RPMI7951 (cell line): ENCODE measurements around the gene HGF. TPM values are rescaled to one million over a fixed set of nuclear protein-coding genes. Genes with fewer than 3 reads are reported as not detected.

Experiments used
- DNase-seq: peaks from one replicate; pipeline ENCODE4 v3.0.0-alpha.2; 2012; ENCODE audit warnings: low read depth
- total RNA-seq: library from RNA; depleted of rRNA; stranded (reverse); fragments of >200 nt; shearing (Covaris generic); gene quantifications from 2 replicates; pipeline ENCODE4 v1.2.3, GENCODE V29; 2014

HGF gene
- total RNA-seq, 1 experiment from 2014 or later, result under 0.01 TPM

DNA sequence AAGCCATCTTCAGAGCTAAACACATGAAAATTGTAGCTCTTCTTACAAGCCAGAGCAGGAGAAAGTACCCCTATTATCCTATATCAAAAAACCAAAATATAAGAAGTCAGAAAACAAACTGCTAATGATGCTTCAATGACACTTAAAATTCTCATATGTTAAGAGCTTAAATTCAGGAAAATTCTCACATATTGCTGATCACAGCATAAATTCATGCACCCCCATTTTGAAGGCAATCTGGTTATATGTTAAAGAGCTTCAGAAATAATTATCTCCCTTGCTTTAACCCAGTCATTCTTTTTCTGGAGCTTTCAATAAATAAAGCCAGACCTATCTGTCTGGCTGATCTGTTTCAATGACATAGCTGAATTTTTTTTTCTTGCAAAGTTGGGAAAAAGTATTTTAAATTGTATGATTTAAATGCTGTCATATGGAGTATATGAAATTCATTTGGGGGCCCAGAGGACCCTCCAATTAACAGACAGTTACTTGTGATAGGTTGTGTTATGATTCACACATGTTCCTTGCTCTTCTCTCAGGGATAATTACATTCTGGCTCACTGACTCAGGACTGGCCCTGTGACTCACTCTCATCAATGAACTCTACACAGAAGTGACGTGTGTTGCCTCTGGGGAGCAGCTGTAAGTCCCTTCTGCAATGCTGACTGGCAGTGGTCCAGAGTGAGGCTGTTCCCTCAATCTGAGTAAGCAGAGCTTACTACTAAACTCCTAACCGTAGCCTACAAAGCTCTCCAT lies 85.2 kb downstream of the HGF start:
- peak; percentile 100 for DNase-seq

DNA sequence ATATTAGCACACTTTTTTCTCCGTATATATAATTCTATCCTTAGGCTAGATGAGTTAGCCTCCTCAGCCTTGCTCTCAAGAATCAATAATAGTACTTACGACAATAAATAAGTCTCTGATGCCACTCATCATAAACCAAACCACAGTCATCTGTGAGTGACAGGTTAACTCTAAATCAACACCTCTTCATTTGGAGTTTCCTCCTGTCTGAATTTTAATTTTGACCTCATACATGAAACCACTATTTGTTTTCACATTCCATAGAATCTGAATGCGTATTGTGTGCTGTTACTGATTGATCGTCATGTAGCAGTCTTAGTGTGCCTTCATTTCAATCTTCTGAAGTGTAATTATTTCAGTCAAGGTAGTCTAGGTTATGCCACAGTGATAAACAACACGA lies 85.8 kb downstream of the HGF start:
- DNase-seq, result no peak

DNA sequence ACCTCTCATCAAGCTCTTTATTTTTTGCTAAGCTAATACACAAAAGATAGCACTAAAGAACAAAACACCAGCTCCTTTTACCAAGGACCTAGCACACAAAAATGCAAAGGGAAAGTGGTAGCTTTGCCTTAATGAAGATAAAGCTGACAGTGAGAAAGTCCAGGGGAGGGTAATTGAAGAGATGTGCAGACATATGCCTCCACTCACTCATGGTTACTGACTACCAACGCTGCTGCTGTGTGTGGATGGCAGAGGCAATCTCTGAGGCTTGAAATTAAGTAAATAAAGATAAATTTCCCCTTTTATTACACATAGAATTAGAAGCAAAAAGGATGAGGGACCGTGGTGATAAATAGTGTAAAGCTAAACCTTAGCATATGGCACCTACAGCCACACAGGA lies 87.0 kb downstream of the HGF start:
- no peak for DNase-seq

DNA sequence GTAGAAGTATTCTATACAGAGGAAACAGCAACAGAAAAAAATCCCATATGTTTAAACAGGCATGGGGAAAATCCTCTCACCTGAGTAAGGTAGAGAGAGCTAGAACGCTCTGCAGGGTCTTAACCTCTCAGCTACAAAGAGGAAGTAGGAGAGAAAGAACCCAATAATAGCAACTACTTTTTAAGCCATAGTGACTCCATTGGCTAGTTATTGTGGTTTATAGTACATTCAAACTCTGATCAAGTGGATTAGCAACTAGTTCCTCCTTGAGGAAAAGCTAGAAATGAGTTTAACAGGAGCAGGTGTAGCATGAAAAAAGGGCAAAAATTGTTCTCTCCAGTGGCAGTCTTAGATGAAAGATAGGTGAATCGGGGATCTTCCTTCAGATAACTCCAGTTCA lies 89.7 kb downstream of the HGF start:
- no peak for DNase-seq

DNA sequence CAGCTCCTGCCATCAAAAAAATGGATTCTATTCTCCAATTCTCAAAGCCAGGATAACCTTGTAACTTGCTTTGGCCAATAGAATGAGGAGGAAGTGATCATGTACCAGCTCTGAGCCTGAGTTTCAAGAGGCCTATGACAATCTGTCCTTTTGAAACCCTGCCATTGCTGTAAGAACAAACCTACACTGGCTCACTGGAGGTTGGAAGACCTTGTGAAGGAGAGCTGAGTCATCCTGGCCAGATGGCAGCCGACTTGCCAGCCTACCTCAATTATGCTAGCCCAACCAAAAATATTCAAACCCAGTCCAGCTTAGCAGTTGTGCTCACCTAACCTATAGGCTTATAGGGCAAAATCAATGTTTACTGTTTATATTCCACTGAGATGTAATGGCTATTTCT lies 93.0 kb downstream of the HGF start:
- DNase-seq, result peak; percentile 91

DNA sequence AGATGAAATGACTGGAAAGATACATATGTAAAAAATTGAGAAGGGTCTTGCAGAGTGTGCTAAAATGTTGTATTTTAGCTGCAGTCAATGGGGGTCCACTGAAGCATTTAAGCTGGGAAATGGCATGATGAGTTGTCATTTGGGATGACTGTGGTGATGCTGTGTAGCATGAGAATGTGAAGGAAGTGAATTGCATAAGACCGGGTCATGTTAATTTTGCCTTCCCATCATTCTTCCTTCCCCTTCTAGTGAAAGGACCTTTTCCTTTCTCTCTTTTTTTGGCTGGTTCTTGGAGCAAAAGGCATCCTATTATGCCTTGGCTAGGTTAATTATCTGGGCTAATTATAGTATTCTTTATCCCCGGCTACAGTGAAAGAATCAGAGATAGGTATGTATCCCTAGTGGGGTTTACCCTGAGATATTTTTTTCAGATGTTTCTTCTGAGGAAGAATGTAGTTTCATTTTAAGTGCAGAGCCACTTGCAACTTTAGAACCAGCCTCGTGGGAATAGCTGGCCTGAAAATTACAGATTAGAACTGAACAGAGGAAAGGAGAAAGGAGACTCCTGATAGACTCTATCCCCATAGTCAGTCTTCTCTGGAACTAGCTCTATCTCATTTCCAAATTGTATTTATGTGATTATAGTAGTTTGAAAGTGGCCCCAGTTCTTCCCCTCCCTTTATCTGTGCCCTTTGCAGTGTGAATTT lies 93.6 kb downstream of the HGF start:
- peak; percentile 49 for DNase-seq

DNA sequence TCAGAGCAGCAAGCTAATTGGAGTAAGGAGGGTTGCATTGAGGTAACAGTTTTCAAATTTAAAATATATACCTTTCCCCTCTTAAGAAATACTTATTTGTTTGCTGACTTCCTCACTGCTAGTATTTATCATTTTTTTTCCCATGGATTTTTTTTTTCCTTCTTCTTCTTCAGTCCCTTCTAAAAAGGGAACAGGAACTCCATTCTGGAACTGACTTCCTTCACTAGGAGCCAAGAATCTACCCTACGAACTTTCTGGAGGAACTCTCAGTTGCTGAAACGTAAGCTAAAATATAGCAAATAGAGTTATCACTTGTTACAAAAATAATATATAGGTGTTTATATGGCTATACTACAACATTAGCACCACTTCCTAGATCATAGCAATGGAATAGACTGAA lies 95.4 kb downstream of the HGF start:
- no peak for DNase-seq

DNA sequence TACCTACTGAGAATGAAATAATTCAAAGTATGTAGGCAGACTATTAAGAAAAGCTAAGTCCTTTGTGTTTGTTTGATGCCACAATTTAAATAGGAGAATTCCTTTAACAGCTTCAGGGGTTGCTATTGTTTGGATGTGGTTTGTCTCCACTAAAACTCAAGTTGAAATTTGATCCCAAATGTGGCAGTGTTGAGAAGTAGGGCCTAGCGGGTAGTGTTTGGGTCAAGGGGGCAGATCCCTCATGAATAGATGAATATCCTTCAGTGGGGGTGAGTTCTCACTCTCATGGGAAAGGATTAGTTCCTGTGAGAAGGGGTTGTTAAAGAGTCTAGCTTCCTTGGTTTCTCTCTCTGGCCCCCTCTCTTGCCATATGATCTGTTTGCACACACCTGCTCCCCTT lies 97.0 kb downstream of the HGF start:
- DNase-seq, result no peak

DNA sequence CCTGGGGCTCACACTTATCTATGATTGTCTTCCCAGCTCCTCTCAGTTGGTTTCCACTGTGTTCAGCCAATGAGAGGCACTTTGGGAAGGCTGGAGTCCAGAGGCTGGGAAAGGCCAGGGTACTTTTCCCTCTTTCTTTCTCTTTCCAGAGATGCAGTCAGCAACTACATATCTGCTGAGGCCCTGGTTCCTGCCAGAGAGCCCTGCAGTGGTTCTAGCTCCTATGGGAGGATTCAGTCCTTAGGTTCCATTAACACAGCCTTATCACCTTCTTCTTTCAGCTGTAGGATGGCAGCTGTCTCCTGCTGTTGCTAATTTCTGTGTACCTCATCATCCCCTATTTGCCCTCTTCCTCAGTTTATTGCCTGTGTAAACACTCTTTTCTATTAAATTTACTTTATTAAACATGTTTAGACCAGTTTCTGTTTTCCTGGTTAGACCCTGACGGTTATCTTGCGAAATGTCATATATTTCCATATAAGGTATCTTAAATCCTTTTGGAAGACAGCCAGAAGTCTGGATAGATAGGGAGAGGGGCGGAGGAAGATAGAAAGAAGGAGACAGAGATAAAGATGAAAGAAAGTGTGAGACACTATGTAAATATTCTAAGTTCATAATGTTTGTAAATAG lies 100.3 kb downstream of the HGF start:
- DNase-seq, result no peak

DNA sequence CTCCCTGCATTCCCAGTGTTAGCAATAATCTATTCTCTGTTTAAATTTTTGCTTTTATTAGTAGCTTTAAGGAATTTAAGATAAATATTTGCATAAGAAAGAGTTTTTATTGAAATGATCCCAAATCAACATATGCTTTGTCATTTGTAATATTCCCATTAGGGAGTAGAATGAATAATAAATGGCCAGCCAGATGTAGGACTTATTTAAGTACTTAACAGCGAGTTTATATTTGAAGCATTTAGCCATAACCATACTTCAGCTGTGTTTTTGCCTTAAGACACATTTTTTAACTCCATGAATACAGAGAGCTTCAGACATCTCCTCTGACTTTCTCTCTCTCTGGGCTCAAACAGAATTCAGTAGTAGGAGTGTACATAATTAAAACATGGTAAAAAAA lies 103.6 kb downstream of the HGF start:
- no peak for DNase-seq

DNA sequence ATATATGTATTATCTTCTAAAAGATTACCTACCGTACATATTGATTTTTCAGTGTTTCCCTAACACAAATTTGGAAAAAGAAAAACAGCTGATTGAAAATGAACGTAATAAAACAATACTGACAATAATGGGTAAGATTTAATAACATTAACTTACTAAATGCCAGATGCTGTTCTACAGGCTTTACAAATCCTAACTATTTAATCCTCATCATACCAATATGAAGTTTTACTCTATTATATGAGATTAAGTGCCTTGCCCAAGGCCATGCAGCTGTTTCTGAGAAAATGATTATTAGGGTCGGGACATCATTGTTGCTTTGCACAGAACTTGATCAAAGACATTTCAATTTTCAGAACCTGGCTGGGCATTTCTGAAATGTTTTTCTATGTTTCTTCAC lies 104.6 kb downstream of the HGF start:
- DNase-seq, result no peak

DNA sequence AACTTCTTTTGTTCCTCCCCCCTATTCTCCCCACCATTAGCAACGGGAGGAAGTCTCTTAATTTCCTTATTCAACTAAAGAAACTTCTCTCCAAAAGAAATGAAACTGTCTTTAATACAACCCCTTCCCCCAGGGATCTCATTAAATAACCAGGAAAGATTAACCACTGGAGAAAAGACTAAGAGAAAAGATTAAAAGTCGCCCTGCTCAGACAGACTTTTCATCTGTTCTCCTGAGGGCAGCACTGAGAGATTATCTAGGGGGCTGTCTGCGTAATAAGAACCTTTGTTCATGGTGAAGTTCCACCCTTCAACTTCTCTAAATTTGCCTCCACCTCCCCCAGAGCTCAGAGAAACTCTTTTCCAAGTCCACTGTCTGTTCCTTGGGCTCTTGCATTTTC lies 105.5 kb downstream of the HGF start:
- no peak for DNase-seq

DNA sequence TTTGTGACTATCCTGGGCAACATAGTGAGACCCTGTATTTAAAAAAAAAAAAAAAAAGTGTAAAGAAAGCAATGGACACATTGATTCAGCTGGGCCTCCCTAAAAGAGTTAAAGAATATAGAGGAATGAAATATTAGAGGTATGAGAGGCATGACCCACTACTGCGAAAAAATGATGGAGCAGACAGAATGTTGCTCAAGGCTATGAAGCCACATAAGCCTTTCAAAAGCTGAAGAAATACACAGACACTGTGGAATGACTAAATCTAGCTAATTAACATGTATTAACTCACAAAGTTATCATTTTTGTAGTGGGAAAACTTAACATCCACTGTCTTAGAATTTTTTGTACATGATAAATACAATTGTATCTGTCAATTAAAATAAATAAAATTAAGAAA lies 107.3 kb downstream of the HGF start:
- peak; percentile 35 for DNase-seq

DNA sequence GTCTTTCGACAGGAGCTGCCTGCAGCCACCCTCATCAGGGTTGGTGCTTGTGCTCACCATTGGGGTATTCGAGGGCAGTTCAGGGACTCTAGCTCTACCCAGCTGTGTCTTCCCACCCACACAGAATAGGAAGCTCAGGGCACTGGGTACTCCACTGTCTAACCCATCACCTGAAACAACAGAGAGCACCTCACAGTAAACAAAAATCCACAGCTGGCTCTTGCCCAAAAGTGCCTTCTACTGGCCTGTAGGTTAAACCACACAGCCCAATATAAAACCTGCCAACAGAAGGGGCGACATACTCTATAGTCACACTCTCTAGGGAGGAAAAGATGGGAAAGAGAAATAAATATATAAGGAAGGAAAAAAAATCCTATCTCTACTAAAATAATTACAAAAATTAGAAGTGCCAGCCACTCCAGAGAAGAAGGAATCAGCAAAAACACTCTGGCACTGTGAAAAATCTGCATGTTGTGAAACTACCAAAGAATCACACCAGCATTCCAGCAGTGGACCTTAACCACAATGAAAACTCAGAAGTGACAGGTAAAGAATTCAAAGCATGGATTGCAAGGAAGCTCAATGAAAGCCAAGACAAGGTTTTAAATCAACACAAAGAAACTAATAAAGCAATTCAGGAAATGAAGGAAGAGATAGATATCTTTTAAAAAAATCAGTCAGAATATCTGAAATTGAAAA lies 110.0 kb downstream of the HGF start:
- no peak for DNase-seq

DNA sequence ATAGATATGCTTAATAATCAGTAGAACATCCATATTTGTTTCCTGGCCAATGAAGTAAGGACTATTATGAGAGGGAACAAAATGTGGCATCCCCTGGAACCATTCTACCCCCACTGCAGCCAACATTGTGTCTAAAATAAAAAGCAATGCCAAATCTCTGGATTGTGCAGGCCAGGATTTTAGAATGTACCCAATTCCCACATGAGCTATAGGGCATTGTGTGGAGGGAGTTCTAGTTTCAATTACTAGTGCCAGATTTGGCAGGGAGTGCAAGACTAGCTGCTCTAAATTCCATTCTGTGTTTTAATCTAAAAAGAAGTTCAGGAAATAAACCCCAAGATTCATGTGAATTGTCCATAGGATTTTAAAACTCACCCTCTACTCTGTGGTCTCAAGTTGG lies 112.3 kb downstream of the HGF start:
- no peak for DNase-seq

DNA sequence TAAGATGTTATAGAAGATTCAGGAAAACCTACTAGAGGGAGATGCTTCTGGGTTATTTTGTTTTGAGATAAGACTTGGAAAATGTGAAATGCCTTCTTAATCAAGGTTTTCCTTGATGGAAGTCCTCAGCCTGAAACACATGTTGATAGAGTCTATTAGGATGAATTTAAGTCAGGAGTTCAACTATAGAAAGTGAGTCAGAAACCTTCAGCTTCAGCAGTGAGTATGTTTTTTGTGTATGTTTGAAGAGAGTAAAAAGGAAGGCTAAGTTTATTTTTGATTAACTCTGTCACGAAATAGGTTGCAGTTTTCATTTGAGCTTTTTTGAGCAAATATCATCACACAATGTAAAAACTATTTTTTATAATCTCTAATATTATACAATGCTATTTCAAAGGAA lies 114.6 kb downstream of the HGF start:
- DNase-seq, result no peak

DNA sequence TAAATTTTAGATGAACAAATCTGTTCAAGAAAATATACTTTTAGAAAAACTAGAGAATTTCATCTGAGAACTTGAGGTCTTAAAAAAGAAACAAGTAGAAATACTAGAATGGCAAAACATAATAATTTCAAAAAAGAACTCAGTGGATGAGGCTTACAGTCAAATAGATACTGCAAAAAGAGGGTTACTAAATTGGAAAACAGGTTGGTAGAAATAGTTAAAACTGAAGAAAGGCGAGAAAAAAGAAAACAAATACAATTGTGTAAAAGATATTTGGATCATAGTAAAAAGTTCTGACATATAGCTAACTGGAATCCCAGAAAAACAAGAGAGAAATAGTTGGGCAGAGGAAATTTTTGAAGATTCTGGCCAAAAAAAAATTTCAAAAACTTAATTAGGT lies 117.6 kb downstream of the HGF start:
- DNase-seq, result no peak
